VCaP (cell line): ENCODE data around the gene CNN1.

Experiments
- H3K27ac ChIP-seq: fragments of 450-650 bp; 2 replicates; pipeline ENCODE4 v1.5.1; 2017
- TF ChIP-seq, protein P1 (sequence below): fragments of 450-650 bp; conservative IDR thresholded peaks from 2 replicates; pipeline ENCODE4 v1.5.1; 2017; ENCODE audit warnings: mild to moderate bottlenecking, moderate library complexity

Gene CNN1

DNA sequence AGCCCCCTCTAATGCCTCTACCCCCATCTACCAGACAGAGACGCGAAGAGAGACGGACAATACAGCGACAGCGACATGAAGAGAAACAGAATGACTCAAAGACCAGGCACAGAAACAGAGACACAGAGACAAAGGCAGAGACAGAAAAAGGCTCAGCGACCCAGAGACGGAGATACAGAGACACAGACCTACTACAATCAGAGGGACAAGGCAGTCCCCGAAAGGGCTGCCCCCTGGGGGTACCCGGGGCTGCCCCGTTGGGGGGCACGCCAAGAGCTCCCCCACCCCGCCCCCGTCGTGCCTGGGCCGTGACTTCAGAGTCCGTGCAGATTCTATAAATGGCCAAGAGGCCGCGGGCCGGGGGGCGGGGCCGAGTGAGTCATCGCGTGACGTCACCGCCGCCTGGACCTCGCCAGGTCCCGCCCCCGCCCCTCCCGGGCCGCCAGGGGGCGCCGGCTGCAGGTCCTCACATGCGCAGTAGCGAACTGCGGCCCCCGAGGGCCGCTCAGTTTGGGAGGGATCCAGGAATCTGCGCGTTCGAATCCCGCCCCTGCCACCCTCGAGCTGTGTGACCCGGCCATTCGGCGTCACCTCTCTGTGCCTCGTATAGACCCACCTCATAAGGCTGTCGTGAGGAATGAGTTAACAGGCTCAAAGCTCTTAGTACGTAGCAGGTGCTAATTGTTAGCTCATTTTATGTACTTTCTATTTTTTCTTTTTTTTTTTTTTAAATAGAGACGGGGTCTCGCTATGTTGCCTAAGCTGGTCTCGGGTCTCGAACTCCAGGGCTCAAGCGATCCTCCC is 2.7 kb upstream of the CNN1 start:
- no peak overlapping the region; the same call in 1 of the 2 replicates for H3K27ac ChIP-seq

DNA sequence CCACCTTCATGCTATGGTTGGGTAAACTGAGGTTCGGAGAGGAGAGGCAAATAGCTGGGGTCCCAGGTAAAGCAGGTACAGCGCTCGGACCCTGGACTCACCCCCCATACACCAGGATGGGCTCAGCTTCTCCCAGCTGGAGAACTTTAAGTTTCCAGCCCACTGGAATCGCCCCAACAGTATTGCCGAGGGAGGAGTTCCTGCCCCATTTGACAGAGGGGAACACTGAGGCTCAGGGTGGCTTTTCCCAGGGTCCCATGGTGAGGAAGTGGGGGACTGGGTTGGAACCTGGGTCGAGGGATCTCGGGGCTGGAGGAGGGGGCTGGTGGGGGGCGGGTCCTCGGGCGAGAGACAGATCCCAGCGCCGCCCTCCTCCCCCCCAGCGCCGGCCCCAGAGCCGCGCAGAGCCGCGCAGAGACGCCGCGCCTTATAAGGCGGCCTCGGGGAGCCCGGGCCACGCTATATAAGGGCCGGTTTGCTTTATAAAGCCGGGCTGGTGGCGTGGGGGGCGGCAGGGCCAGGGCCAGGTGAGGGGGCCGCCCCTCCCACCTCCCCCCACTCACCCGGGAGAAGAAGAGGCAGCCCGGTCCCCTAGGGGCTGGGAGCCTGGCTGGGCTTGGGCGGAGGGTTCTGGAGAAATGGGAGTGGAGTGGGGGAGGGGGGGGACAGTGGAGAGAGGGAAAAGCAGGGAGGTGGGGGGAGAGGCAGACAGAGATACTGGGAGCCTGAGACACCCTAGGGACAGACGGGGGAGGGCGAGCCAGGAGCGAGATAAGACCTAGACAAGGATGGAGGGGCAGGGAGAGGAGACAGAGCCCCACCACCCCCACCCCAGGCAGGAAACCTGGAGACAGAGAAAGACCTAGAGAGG is 1.1 kb downstream of the CNN1 start:
- TF ChIP-seq, protein P1, sequence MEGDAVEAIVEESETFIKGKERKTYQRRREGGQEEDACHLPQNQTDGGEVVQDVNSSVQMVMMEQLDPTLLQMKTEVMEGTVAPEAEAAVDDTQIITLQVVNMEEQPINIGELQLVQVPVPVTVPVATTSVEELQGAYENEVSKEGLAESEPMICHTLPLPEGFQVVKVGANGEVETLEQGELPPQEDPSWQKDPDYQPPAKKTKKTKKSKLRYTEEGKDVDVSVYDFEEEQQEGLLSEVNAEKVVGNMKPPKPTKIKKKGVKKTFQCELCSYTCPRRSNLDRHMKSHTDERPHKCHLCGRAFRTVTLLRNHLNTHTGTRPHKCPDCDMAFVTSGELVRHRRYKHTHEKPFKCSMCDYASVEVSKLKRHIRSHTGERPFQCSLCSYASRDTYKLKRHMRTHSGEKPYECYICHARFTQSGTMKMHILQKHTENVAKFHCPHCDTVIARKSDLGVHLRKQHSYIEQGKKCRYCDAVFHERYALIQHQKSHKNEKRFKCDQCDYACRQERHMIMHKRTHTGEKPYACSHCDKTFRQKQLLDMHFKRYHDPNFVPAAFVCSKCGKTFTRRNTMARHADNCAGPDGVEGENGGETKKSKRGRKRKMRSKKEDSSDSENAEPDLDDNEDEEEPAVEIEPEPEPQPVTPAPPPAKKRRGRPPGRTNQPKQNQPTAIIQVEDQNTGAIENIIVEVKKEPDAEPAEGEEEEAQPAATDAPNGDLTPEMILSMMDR = no peak
- H3K27ac ChIP-seq = no peak overlapping the region

More for the DNA sequence above, 2.7 kb upstream of the CNN1 start:
- TF ChIP-seq, protein P1 = peak; percentile 92

DNA sequence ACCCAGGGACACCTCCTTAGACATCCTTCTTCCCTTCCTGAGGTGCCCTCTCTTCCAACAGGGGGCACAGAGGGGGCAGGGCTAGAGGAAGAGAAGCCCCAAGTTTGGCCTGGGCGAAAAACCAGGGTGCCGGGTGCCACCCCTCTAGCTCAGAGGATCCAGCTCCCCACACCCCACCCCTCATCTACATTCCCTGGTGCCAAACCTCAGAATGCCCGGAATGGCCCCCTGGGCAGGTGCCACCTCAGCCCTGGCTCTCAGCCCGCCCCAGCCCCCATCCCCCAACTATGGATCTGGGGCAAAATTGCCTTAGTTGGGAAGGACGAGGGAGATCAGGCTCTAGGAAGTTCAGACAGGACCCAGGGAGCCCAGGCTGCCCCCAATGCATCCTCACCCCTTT is 2.0 kb downstream of the CNN1 start:
- no peak overlapping the region for H3K27ac ChIP-seq
- TF ChIP-seq, protein P1 = no peak

DNA sequence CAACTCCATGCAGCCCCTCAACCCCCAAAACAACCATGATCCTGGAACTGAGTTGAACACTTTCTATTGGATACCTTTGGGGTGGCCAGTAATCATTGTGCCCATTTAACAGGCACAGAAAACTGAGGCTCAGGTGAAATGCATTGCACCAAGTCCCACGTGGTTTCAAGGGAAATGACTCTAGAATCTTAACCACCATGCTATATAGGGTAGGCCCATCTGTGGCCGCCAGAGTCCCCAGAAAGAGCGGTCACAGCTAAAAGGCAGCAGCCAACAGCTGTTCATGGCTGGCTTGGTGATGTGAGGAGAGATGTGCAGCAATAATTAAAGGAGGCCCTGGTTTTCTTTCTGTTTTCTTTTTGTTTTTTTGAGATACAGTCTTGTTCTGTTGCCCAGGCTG is 2.6 kb downstream of the CNN1 start:
- no peak overlapping the region for H3K27ac ChIP-seq
- TF ChIP-seq, protein P1 = no peak

DNA sequence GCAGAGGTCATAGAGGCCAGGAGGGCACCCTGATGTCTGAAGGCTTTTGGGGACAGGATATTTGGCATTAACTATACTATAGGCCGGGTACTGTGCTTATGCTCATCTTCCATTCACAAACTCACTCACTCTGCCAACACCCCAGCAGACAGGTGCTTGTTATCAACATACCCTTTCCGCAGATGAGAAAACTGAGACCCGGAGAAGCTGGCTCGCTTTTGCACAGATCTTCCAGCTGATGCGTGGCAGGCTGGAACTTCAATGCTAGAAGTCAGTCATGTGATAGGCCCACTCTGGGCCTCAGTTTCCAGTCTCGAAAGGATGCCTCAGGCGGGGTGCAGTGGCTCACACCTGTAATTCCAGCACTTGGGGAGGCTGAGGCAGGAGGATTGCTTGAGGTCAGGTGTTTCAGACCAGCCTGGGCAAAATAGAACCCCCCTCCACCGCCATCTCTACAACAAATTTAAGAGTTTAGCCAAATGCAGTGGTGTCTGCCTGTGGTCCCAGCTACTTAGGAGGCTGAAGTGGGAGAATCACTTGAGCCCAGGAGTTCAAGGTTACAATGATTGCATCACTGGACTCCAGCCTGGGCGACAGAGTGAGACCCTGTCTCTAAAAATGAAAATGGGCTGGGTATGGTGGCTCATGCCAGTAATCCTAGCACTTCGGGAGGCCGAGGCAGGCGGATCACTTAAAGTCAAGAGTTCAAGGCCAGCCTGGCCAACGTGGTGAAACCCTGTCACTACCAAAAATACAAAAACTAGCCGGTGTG is 9.5 kb downstream of the CNN1 start:
- TF ChIP-seq, protein P1 = no peak
- no peak overlapping the region for H3K27ac ChIP-seq

DNA sequence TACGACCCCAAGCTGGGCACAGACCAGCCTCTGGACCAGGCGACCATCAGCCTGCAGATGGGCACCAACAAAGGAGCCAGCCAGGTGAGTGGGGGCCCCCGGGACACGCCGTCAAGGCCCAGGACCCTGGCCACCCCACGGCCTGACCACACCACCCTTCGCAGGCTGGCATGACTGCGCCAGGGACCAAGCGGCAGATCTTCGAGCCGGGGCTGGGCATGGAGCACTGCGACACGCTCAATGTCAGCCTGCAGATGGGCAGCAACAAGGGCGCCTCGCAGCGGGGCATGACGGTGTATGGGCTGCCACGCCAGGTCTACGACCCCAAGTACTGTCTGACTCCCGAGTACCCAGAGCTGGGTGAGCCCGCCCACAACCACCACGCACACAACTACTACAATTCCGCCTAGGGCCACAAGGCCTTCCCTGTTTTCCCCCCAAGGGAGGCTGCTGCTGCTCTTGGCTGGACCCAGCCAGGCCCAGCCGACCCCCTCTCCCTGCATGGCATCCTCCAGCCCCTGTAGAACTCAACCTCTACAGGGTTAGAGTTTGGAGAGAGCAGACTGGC is 10.8 kb downstream of the CNN1 start:
- no peak overlapping the region for H3K27ac ChIP-seq
- TF ChIP-seq, protein P1 = no peak
